SIG-M5 treated with dmso at 0.1 percent for 504 hours (cell line): ENCODE results near the gene ZNHIT6.

Source experiments
- DNase-seq: peaks from one replicate; lab custom pipeline; 2025; ENCODE audit not compliant: unreplicated experiment; lab: John Stamatoyannopoulos, UW

Gene ZNHIT6

GRCh38 chr1:85599681-85600080, 108.6 kb downstream of the ZNHIT6 start:
- DNase-seq: no peak
